ENCODE results near the gene CHD1L.

The CHD1L gene

GRCh38 chr1:147266381-147266780, 23.9 kb downstream of the CHD1L start:
- H3K27me3 ChIP-seq (ENCODE audit: control insufficient read depth in 2 of 2, insufficient read depth in 2 of 2, low read length in 2 of 2), result no peaks in the 10 kb centered on the region
- no peak overlapping the region for H3K27ac ChIP-seq (ENCODE audit: low read depth in 2 of 2, low read length in 2 of 2)
- H3K9ac ChIP-seq (ENCODE audit: low read depth in 1 of 2, low read length in 2 of 2), result no peak overlapping the region
- H3K4me3 ChIP-seq (ENCODE audit: low read length in 2 of 2), result no peak overlapping the region
- no peaks in the 10 kb centered on the region for H3K4me1 ChIP-seq (ENCODE audit: control insufficient read depth in 2 of 2, insufficient read depth in 2 of 2, low read length in 2 of 2)
- H3K9me3 ChIP-seq (ENCODE audit: control insufficient read depth in 2 of 2, low read length in 2 of 2), result no peaks in the 10 kb centered on the region
- H3K36me3 ChIP-seq (ENCODE audit: control insufficient read depth in 2 of 2, insufficient read depth in 2 of 2, low read length in 2 of 2), result peaks cover 30 to 34% of the 10 kb centered on the region in 2 donors

- Histone ChIP-seq H3K4me1 (ENCODE audit: control insufficient read depth in 2 of 2, insufficient read depth in 2 of 2, low read length in 2 of 2) (no peaks in the 10 kb centered on the region), H3K36me3 (ENCODE audit: control insufficient read depth in 2 of 2, insufficient read depth in 2 of 2, low read length in 2 of 2) (peaks cover 34 to 39% of the 10 kb centered on the region in 2 donors)
Observed at GRCh38 chr1:147267711-147268110, 25.2 kb downstream of the CHD1L start.

GRCh38 chr1:147270721-147271120, 28.2 kb downstream of the CHD1L start:
- Histone ChIP-seq H3K9ac (ENCODE audit: low read depth in 1 of 2, low read length in 2 of 2) (no peak overlapping the region), H3K27ac (ENCODE audit: low read depth in 2 of 2, low read length in 2 of 2) (no peak overlapping the region), H3K36me3 (ENCODE audit: control insufficient read depth in 2 of 2, insufficient read depth in 2 of 2, low read length in 2 of 2) (peaks cover 34 to 36% of the 10 kb centered on the region in 2 donors), H3K9me3 (ENCODE audit: control insufficient read depth in 2 of 2, low read length in 2 of 2) (no peaks in the 10 kb centered on the region), H3K4me1 (ENCODE audit: control insufficient read depth in 2 of 2, insufficient read depth in 2 of 2, low read length in 2 of 2) (no peaks in the 10 kb centered on the region), H3K27me3 (ENCODE audit: control insufficient read depth in 2 of 2, insufficient read depth in 2 of 2, low read length in 2 of 2) (no peaks in the 10 kb centered on the region), H3K4me3 (ENCODE audit: low read length in 2 of 2) (no peak overlapping the region)

More at GRCh38 chr1:147267711-147268110, 25.2 kb downstream of the CHD1L start:
- no peak overlapping the region for H3K27ac ChIP-seq (ENCODE audit: low read depth in 2 of 2, low read length in 2 of 2)
- H3K9me3 ChIP-seq (ENCODE audit: control insufficient read depth in 2 of 2, low read length in 2 of 2), result no peaks in the 10 kb centered on the region
- no peak overlapping the region for H3K4me3 ChIP-seq (ENCODE audit: low read length in 2 of 2)
- H3K9ac ChIP-seq (ENCODE audit: low read depth in 1 of 2, low read length in 2 of 2), result no peak overlapping the region
- H3K27me3 ChIP-seq (ENCODE audit: control insufficient read depth in 2 of 2, insufficient read depth in 2 of 2, low read length in 2 of 2), result no peaks in the 10 kb centered on the region

GRCh38 chr1:147272042-147272441, 29.6 kb downstream of the CHD1L start:
- Histone ChIP-seq H3K4me1 (ENCODE audit: control insufficient read depth in 2 of 2, insufficient read depth in 2 of 2, low read length in 2 of 2) (no peaks in the 10 kb centered on the region), H3K36me3 (ENCODE audit: control insufficient read depth in 2 of 2, insufficient read depth in 2 of 2, low read length in 2 of 2) (peaks cover 28 to 44% of the 10 kb centered on the region in 2 donors), H3K27me3 (ENCODE audit: control insufficient read depth in 2 of 2, insufficient read depth in 2 of 2, low read length in 2 of 2) (no peaks in the 10 kb centered on the region), H3K4me3 (ENCODE audit: low read length in 2 of 2) (no peak overlapping the region), H3K9me3 (ENCODE audit: control insufficient read depth in 2 of 2, low read length in 2 of 2) (no peaks in the 10 kb centered on the region), H3K27ac (ENCODE audit: low read depth in 2 of 2, low read length in 2 of 2) (no peak overlapping the region), H3K9ac (ENCODE audit: low read depth in 1 of 2, low read length in 2 of 2) (no peak overlapping the region)

GRCh38 chr1:147273409-147274336, 31.2 kb downstream of the CHD1L start:
- Histone ChIP-seq H3K36me3 (ENCODE audit: control insufficient read depth in 2 of 2, insufficient read depth in 2 of 2, low read length in 2 of 2) (peaks cover 28 to 39% of the 10 kb centered on the region in 2 donors), H3K9ac (ENCODE audit: low read depth in 1 of 2, low read length in 2 of 2) (no peak overlapping the region), H3K27ac (ENCODE audit: low read depth in 2 of 2, low read length in 2 of 2) (no peak overlapping the region), H3K4me1 (ENCODE audit: control insufficient read depth in 2 of 2, insufficient read depth in 2 of 2, low read length in 2 of 2) (no peaks in the 10 kb centered on the region), H3K9me3 (ENCODE audit: control insufficient read depth in 2 of 2, low read length in 2 of 2) (no peaks in the 10 kb centered on the region), H3K27me3 (ENCODE audit: control insufficient read depth in 2 of 2, insufficient read depth in 2 of 2, low read length in 2 of 2) (no peaks in the 10 kb centered on the region), H3K4me3 (ENCODE audit: low read length in 2 of 2) (no peak overlapping the region)

GRCh38 chr1:147281950-147282349, 39.5 kb downstream of the CHD1L start:
- Histone ChIP-seq H3K9ac (ENCODE audit: low read depth in 1 of 2, low read length in 2 of 2) (no peak overlapping the region), H3K4me3 (ENCODE audit: low read length in 2 of 2) (no peak overlapping the region), H3K4me1 (ENCODE audit: control insufficient read depth in 2 of 2, insufficient read depth in 2 of 2, low read length in 2 of 2) (no peaks in the 10 kb centered on the region), H3K9me3 (ENCODE audit: control insufficient read depth in 2 of 2, low read length in 2 of 2) (no peaks in the 10 kb centered on the region), H3K36me3 (ENCODE audit: control insufficient read depth in 2 of 2, insufficient read depth in 2 of 2, low read length in 2 of 2) (peaks cover 51 to 64% of the 10 kb centered on the region in 2 donors), H3K27me3 (ENCODE audit: control insufficient read depth in 2 of 2, insufficient read depth in 2 of 2, low read length in 2 of 2) (no peaks in the 10 kb centered on the region), H3K27ac (ENCODE audit: low read depth in 2 of 2, low read length in 2 of 2) (no peak overlapping the region)

GRCh38 chr1:147283011-147283410, 40.5 kb downstream of the CHD1L start:
- Histone ChIP-seq H3K9me3 (ENCODE audit: control insufficient read depth in 2 of 2, low read length in 2 of 2) (no peaks in the 10 kb centered on the region), H3K4me3 (ENCODE audit: low read length in 2 of 2) (no peak overlapping the region), H3K4me1 (ENCODE audit: control insufficient read depth in 2 of 2, insufficient read depth in 2 of 2, low read length in 2 of 2) (no peaks in the 10 kb centered on the region), H3K9ac (ENCODE audit: low read depth in 1 of 2, low read length in 2 of 2) (no peak overlapping the region), H3K27me3 (ENCODE audit: control insufficient read depth in 2 of 2, insufficient read depth in 2 of 2, low read length in 2 of 2) (no peaks in the 10 kb centered on the region), H3K27ac (ENCODE audit: low read depth in 2 of 2, low read length in 2 of 2) (no peak overlapping the region), H3K36me3 (ENCODE audit: control insufficient read depth in 2 of 2, insufficient read depth in 2 of 2, low read length in 2 of 2) (peaks cover 54 to 69% of the 10 kb centered on the region in 2 donors)

- no peaks in the 10 kb centered on the region for H3K4me1 ChIP-seq (ENCODE audit: control insufficient read depth in 2 of 2, insufficient read depth in 2 of 2, low read length in 2 of 2)
- H3K9ac ChIP-seq (ENCODE audit: low read depth in 1 of 2, low read length in 2 of 2), result no peak overlapping the region
- H3K27me3 ChIP-seq (ENCODE audit: control insufficient read depth in 2 of 2, insufficient read depth in 2 of 2, low read length in 2 of 2), result no peaks in the 10 kb centered on the region
- H3K27ac ChIP-seq (ENCODE audit: low read depth in 2 of 2, low read length in 2 of 2), result no peak overlapping the region
- H3K36me3 ChIP-seq (ENCODE audit: control insufficient read depth in 2 of 2, insufficient read depth in 2 of 2, low read length in 2 of 2), result peaks cover 53 to 61% of the 10 kb centered on the region in 2 donors
- no peak overlapping the region for H3K4me3 ChIP-seq (ENCODE audit: low read length in 2 of 2)
- H3K9me3 ChIP-seq (ENCODE audit: control insufficient read depth in 2 of 2, low read length in 2 of 2), result no peaks in the 10 kb centered on the region
Observed at GRCh38 chr1:147287133-147287865, 44.8 kb downstream of the CHD1L start.

GRCh38 chr1:147292012-147292411, 49.5 kb downstream of the CHD1L start:
- peaks cover 57 to 66% of the 10 kb centered on the region in 2 donors for H3K36me3 ChIP-seq (ENCODE audit: control insufficient read depth in 2 of 2, insufficient read depth in 2 of 2, low read length in 2 of 2)
- no peak overlapping the region for H3K9ac ChIP-seq (ENCODE audit: low read depth in 1 of 2, low read length in 2 of 2)
- H3K27ac ChIP-seq (ENCODE audit: low read depth in 2 of 2, low read length in 2 of 2), result no peak overlapping the region

GRCh38 chr1:147292631-147293251, 50.3 kb downstream of the CHD1L start:
- H3K9me3 ChIP-seq (ENCODE audit: control insufficient read depth in 2 of 2, low read length in 2 of 2), result no peaks in the 10 kb centered on the region
- H3K27me3 ChIP-seq (ENCODE audit: control insufficient read depth in 2 of 2, insufficient read depth in 2 of 2, low read length in 2 of 2), result no peaks in the 10 kb centered on the region
- no peak overlapping the region for H3K4me3 ChIP-seq (ENCODE audit: low read length in 2 of 2)
- H3K36me3 ChIP-seq (ENCODE audit: control insufficient read depth in 2 of 2, insufficient read depth in 2 of 2, low read length in 2 of 2), result peaks cover 51 to 62% of the 10 kb centered on the region in 2 donors
- no peak overlapping the region for H3K27ac ChIP-seq (ENCODE audit: low read depth in 2 of 2, low read length in 2 of 2)
- no peaks in the 10 kb centered on the region for H3K4me1 ChIP-seq (ENCODE audit: control insufficient read depth in 2 of 2, insufficient read depth in 2 of 2, low read length in 2 of 2)
- H3K9ac ChIP-seq (ENCODE audit: low read depth in 1 of 2, low read length in 2 of 2), result no peak overlapping the region

More at GRCh38 chr1:147292012-147292411, 49.5 kb downstream of the CHD1L start:
- Histone ChIP-seq H3K4me1 (ENCODE audit: control insufficient read depth in 2 of 2, insufficient read depth in 2 of 2, low read length in 2 of 2) (no peaks in the 10 kb centered on the region), H3K4me3 (ENCODE audit: low read length in 2 of 2) (no peak overlapping the region), H3K27me3 (ENCODE audit: control insufficient read depth in 2 of 2, insufficient read depth in 2 of 2, low read length in 2 of 2) (no peaks in the 10 kb centered on the region), H3K9me3 (ENCODE audit: control insufficient read depth in 2 of 2, low read length in 2 of 2) (no peaks in the 10 kb centered on the region)
